Measurements from ENCODE around the gene BMP7. TPM values are rescaled to one million over a fixed set of nuclear protein-coding genes. Genes with fewer than 3 reads are reported as not detected.

BMP7 gene
- total and polyA plus RNA-seq, 2 donors (not counting 3 experiments of a cell fraction or from before 2014, with no cell fraction given) = not detected

DNA sequence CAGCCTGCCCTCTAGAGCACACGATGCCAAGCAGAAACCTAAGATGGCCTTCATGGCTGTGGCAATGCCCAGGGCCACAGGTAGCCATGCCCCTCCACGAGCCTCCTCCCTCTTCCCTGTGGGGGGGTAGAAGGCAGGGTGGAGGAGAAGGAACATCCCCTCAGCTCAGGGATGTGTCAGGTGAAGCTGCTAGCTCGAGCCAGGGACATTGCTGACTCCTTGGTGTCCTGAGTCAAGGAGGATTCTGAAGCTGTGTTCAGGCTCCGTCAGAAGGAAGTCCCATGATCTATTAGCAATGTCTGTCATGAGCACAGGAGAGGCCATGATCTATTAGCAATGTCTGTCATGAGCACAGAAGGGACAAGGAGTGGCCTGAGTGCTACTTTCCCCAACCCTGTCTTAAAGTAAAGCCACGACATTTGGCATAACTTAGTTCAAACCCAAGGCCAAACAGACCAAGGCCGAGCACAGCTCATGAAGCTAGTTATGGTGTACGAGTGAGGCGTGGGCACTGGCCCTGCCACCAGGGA, 87.8 kb downstream of the BMP7 start:
- no TSS peak for BruUV-seq (replicated peaks)
- no peaks in the 10 kb centered on the region for H4K20me1 ChIP-seq (replicated peaks; ENCODE audit: control insufficient read depth, extremely low read depth, insufficient read depth, low read length)
- peaks cover 2% of the 10 kb centered on the region for H3K9me3 ChIP-seq (replicated peaks; ENCODE audit: control insufficient read depth, insufficient read depth, low read length)
- no peak overlapping the region for H3K9ac ChIP-seq (replicated peaks; ENCODE audit: extremely low read depth, insufficient read depth, low read length)
- FAIRE-seq (no peak), DNase-seq (ENCODE audit: low read depth, low spot score) (no peak)
- POLR2A ChIA-PET = no interaction called here
- intact Hi-C loops (cut with micrococcal nuclease) (no loop called here), dilution Hi-C loops (cut with MboI; ENCODE audit: extremely low pct_ligation_motif_present, low sequenced_read_pairs) (no loop called here)
- H3K36me3 ChIP-seq (ENCODE audit: control insufficient read depth in 2 of 2, extremely low read depth in 1 of 2, insufficient read depth in 2 of 2, low read length in 2 of 2) = no peaks in the 10 kb centered on the region
- no peaks in the 10 kb centered on the region for H3K4me1 ChIP-seq (ENCODE audit: control insufficient read depth, extremely low read depth, insufficient read depth, low read length)
- no peak overlapping the region for H3K4me3 ChIP-seq (replicated peaks in 1 of 3; ENCODE audit: insufficient read depth in 1 of 3, low read depth in 1 of 3, low read length in 3 of 3)
- no peak overlapping the region for H3K4me2 ChIP-seq (ENCODE audit: insufficient read depth, low read length)
- H3K79me2 ChIP-seq (ENCODE audit: control insufficient read depth, insufficient read depth, low read length) = no peaks in the 10 kb centered on the region
- H2AFZ ChIP-seq (ENCODE audit: low read depth, low read length) = no peak overlapping the region
- CTCF ChIA-PET = no interaction called here
- H3K9me1 ChIP-seq (replicated peaks; ENCODE audit: control insufficient read depth, extremely low read depth, insufficient read depth, low read length) = no peaks in the 10 kb centered on the region
- TF ChIP-seq GATA2 (IDR thresholded peaks at IDR 0.05; ENCODE audit: insufficient read depth, insufficient read length, low read depth, low read length) (no peak), EZH2 (IDR thresholded peaks at IDR 0.05; ENCODE audit: borderline replicate concordance, low read depth, low read length, severe bottlenecking) (no peak), MYC (IDR thresholded peaks at IDR 0.05; ENCODE audit: low read depth, low read length) (no peak), FOS (IDR thresholded peaks at IDR 0.05; ENCODE audit: borderline replicate concordance, insufficient read depth, low read length) (no peak), POLR2A (IDR thresholded peaks at IDR 0.05; ENCODE audit: low read depth, low read length) (no peak), JUN (IDR thresholded peaks at IDR 0.05; ENCODE audit: borderline replicate concordance, insufficient read depth, insufficient read length, low read depth) (no peak), POLR2AphosphoS5 (IDR thresholded peaks at IDR 0.05; ENCODE audit: insufficient read depth, low read depth, low read length) (no peak)
- TF ChIP-seq, protein P1, sequence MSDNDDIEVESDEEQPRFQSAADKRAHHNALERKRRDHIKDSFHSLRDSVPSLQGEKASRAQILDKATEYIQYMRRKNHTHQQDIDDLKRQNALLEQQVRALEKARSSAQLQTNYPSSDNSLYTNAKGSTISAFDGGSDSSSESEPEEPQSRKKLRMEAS (IDR thresholded peaks at IDR 0.05; ENCODE audit: insufficient read depth, insufficient read length) = no peak
- TF ChIP-seq, protein P2, sequence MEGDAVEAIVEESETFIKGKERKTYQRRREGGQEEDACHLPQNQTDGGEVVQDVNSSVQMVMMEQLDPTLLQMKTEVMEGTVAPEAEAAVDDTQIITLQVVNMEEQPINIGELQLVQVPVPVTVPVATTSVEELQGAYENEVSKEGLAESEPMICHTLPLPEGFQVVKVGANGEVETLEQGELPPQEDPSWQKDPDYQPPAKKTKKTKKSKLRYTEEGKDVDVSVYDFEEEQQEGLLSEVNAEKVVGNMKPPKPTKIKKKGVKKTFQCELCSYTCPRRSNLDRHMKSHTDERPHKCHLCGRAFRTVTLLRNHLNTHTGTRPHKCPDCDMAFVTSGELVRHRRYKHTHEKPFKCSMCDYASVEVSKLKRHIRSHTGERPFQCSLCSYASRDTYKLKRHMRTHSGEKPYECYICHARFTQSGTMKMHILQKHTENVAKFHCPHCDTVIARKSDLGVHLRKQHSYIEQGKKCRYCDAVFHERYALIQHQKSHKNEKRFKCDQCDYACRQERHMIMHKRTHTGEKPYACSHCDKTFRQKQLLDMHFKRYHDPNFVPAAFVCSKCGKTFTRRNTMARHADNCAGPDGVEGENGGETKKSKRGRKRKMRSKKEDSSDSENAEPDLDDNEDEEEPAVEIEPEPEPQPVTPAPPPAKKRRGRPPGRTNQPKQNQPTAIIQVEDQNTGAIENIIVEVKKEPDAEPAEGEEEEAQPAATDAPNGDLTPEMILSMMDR (IDR thresholded peaks at IDR 0.05; ENCODE audit: extremely low read depth in 1 of 2, insufficient read depth in 1 of 2, low read depth in 1 of 2, low read length in 2 of 2) = no peak
- no peak overlapping the region for H3K27ac ChIP-seq (ENCODE audit: insufficient read depth, low read depth, low read length)
- no peaks in the 10 kb centered on the region for H3K27me3 ChIP-seq (ENCODE audit: control insufficient read depth in 2 of 2, insufficient read depth in 2 of 2, low read length in 2 of 2)

Data from endothelial cell of umbilical vein (primary cell).